Left forelimb (tissue), 1 donor: Measurements from ENCODE around the gene CDSN.
A peak's percentile ranks its signal among the peaks of the same experiment; 100 is the strongest.
"Not testable (repeated sequence)": the region's sequence is repeated elsewhere in the genome, so short reads cannot be mapped to it uniquely, and the experiment has no call there.

Experiments
- DNase-seq: peaks from one replicate; pipeline ENCODE4 v3.0.0-alpha.2; 2018; ENCODE audit warnings: low spot score

CDSN gene

GRCh38 chr6:31087494-31088089, 32.7 kb downstream of the CDSN start:
- peak; percentile 85 for DNase-seq

- DNase-seq = no peak
Observed at GRCh38 chr6:31086788-31087440, 33.3 kb downstream of the CDSN start.

DNA sequence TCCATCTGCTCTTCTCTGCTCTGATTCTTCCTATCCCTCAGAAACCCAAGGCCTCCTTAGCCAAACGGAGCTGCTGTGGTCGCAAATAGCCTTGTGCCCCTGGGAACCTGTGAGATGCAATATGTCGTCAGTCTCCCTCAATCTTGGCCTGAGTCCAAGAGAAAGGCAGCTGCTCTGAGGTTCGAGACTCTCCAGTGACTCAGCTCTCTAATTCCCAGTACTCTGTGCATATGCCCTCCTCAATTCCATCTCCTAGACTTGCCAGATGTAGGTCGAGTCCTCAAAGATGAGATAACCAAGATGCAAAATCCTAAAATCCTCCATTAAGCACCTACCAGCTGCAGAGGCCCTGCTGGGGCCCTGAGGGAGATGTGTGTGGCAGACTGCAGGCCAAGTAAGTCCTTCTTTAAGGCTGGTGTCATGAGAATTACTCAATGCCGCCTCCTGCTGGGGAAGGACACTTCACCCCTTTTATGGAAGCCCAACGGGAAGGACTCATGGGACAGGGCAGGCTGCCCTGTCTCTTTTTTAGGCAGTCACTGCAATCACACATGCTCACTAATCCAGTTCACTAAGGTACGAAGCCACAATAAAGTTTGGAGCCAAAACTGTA, 36.4 kb downstream of the CDSN start:
- no peak for DNase-seq

GRCh38 chr6:31081872-31082271, 38.4 kb downstream of the CDSN start:
- no peak for DNase-seq

DNA sequence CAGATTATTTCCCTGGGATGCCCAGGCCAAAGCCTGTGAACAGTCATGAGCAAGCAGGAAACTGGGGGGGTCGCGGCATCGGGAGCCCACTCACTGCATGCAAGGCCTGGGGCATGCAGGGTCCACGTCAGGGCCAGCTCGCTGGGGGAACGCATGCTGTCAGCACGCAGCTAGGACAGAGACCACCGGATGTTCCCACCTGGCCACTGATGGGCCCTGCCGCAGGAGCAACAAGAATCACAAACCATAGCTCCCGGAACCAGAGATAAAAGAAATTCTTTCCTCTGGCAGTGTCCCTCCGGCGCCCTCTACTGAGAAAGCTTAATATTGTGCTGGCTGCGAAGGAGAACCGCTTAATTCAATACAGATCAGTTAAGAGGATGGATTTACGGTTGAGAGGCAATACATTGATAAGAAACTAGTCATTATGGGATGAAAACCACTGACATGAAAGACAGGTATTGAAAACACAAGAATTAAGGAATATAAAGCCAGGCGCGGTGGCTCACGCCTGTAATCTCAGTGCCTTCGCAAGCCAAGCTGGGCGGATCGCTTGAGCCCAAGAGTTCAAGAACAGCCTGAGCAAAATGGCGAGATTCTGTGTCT, 40.5 kb downstream of the CDSN start:
- no peak for DNase-seq

DNA sequence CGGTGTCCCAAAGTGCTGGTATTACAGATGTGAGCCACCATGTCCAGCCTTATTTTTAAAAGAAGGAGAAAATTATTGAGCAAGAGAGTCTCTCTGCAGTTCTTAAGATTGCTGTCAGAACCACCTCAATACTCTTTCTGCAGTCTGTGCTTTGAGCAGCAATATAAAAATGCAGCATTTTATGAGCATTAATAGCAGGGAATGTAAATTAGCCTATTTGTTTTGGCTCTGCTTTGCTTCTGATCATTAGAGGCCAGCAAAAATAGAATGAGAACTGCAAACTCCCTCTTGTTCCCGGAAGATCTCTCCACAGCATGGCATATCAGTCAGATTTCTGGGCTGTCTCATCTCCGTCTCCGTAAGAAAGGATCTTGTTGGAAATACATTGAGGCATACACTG, 43.6 kb downstream of the CDSN start:
- DNase-seq = no peak

DNA sequence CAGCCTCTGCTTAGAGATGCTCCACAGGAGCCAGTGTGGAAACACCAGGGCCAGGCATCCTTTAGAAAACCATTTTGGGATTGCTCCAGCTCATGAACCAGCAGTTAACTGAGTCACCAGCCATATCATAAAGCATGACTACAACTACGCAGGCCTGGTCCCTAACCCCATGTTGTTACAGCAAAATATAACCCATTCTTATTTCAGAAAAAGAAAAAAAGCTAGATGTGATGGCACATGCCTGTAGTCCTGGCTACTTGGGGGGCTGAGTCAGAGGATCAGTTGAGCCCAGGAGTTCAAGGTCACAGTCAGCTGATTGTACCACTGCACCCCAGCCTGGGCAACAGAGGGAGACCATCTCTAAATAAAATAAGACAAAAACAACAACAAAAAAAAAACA, 44.7 kb downstream of the CDSN start:
- no peak for DNase-seq

- DNase-seq = no peak
Observed at GRCh38 chr6:31074401-31074800, 45.8 kb downstream of the CDSN start.

DNA sequence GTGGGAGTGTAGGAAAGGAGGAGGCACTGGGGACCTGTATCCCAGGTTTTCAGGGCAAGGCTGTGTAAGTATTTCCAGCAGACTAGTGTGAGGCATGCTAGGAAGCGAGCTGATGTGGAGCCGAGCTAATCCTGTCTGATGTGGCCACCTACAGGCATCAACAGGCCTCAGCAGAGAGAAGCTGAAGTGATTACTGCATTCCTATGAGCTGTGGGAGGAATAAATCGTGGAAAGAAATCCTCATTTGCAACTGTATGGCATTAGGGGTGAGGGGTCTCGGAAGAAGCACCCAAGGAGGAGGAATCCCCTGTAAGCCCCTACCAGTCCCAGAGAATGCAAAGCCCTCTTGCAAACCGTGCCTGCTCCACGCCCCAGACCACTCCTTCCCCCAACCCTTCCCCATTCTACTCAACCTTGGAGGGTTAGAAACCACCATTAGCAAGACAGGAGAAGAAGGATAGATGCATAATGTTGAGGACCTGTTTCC, 49.5 kb downstream of the CDSN start:
- DNase-seq = no peak

- peak; percentile 73 for DNase-seq
Observed at GRCh38 chr6:31068669-31069340, 51.4 kb downstream of the CDSN start.

DNA sequence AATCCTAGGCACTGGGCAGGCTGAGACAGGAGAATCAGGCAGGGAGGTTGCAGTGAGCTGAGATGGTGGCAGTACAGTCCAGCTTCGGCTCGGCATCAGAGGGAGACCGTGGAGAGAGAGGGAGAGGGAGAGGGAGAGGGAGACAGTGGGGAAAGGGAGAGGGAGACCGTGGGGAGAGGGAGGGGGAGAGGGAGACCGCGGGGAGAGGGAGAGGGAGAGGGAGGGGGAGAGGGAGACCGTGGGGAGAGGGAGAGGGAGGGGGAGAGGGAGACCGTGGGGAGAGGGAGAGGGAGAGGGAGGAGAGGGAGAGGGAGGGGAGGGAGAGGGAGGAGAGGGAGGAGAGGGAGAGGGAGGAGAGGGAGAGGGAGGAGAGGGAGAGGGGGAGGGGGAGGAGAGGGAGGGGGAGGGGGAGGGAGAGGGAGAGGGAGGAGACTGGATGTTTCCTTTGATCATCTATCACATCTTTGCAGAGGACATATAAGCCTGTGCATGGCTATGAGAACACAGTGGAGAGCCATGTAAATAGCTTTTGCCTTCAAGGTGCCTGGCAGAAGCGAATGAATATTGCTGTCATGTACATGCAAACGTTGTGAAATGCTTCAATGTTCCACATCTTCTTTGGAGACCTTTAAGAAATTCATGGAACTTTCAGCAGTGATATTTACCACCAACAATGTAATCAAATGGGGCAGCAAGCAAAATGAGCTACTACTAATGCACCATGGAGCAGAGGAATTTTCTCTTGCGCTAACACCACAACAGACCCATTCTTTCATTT, 52.2 kb downstream of the CDSN start:
- not testable (repeated sequence) for DNase-seq

DNA sequence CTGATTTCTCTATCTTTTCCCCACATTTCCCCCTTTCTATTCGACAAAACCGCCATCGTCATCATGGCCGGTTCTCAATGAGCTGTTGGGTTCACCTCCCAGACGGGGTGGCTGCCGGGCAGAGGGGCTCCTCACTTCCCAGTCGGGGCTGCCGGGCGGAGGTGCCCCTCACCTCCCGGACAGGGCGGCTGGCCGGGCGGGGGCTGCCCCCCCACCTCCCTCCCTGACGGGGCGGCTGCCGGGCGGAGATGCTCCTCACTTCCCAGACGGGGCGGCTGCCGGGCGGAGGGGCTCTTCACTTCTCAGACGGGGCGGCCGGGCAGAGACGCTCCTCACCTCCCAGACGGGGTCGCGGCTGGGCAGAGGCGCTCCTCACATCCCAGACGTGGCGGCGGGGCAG, 53.2 kb downstream of the CDSN start:
- not testable (repeated sequence) for DNase-seq

DNA sequence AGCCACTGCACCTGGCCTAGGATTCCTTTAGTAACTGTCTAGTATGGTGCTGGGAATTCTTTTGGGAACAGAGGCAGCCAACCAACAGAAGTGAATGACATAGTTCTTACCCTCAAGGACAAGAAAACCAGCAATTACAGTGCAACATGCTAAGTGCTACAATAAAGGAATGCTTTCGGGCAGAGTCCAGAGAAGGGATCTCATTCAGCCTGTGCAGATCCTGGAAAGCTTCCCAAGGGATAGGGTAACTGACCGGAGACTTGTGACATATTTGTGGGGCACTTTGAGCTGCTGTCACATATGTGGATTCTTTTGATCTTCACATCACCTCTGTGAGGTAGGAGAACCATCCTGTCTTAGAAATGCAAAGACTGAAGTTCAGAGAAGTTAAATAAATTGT, 54.7 kb downstream of the CDSN start:
- no peak for DNase-seq
